K562 (cell line): ENCODE measurements around the gene KIAA2012. TPM values are rescaled to one million over a fixed set of nuclear protein-coding genes. Genes with fewer than 3 reads are reported as not detected.

ENCODE experiments used
- polyA plus RNA-seq, 8 experiments: library from polyadenylated mRNA; depleted of rRNA in 4 of 8; stranded (reverse) in 5 of 8; unstranded in 3 of 8; fragments of >200 nt; fragmentation: Nextera tagmentation in 2 of 8; fragmentation: Illumina TruSeq in 1 of 8; extraction: Ambion mirVana in 2 of 8; extraction: Trizol in 1 of 8; gene quantifications; 2 replicates each; pipeline versions ENCODE4 v1.2.1 to v1.2.3, GENCODE V29; 2011 to 2014; ENCODE audit warnings: inconsistent platforms in 1 of 8, missing spikeins in 1 of 8
- total RNA-seq, 7 experiments: library from RNA; depleted of rRNA in 6 of 7; stranded (reverse); fragments of >200 nt in 6 of 7; fragmentation: Illumina TruSeq in 2 of 7; extraction: Trizol in 2 of 7; gene quantifications; 2 replicates each; pipeline versions ENCODE4 v1.2.1 to v1.2.3, GENCODE V29; 2011 to 2021; ENCODE audit warnings: low replicate concordance in 1 of 7
- TF ChIP-seq, protein P1 (sequence below): sonication (generic); formaldehyde crosslinking; IDR thresholded peaks from 2 replicates; pipeline ENCODE4 v1.9.0; 2022; ENCODE audit warnings: mild to moderate bottlenecking, missing genetic modification reagents
- TF ChIP-seq, protein P2 (sequence below): fragments of 450-650 bp; IDR thresholded peaks from 2 replicates; pipeline ENCODE4 v1.7.0; 2016; ENCODE audit warnings: borderline replicate concordance
- TF ChIP-seq, protein P3 (sequence below), 2 experiments: fragments of 150-350 bp in 1 of 2; IDR thresholded peaks; 2 replicates each; pipeline ENCODE4 v1.6.1; 2012 to 2016; ENCODE audit warnings: low read depth in 2 of 2, low read length in 2 of 2, mild to moderate bottlenecking in 1 of 2, moderate library complexity in 1 of 2

The KIAA2012 gene
- total and polyA plus RNA-seq, 9 of the 15 experiments (the other 6 are each of a cell fraction or from before 2014, with no cell fraction given) = not detected

DNA sequence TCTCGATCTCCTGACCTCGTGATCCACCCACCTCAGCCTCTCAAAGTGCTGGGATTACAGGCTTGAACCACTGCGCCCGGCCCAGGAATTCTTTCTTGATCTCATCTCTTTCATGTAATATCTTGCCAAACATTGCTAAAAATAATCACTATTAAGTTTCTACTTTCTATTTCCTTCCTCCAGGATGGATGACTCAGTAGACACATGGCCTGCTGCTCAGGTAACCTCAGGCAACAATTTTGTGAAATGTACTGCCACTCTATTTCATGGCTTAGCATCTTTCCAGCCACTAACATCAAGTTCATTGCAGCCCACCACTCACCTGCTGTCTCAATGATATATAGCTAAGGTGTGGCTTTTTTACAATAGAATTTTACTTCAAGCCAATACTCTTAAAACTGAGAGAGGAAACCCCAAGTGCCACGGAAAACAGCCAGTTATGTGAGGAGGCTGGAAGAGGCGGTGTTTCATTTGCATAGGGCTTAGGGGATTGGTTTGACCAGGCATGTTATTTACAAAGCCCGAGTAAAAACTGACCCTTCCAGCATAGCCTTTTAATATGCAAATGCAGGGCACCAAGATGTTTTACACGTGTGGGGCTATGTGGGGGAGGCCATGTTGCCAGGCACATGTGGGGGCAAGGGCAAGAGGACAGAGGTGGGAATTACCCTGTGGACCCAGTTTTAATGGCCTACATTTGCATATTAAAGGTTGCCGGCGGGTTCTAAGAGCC is 176.6 kb downstream of the KIAA2012 start (continued):
- TF ChIP-seq, protein P1, sequence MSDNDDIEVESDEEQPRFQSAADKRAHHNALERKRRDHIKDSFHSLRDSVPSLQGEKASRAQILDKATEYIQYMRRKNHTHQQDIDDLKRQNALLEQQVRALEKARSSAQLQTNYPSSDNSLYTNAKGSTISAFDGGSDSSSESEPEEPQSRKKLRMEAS (CRISPR knock-in tag) = no peak
- TF ChIP-seq, protein P2, sequence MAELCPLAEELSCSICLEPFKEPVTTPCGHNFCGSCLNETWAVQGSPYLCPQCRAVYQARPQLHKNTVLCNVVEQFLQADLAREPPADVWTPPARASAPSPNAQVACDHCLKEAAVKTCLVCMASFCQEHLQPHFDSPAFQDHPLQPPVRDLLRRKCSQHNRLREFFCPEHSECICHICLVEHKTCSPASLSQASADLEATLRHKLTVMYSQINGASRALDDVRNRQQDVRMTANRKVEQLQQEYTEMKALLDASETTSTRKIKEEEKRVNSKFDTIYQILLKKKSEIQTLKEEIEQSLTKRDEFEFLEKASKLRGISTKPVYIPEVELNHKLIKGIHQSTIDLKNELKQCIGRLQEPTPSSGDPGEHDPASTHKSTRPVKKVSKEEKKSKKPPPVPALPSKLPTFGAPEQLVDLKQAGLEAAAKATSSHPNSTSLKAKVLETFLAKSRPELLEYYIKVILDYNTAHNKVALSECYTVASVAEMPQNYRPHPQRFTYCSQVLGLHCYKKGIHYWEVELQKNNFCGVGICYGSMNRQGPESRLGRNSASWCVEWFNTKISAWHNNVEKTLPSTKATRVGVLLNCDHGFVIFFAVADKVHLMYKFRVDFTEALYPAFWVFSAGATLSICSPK = no peak
- TF ChIP-seq, protein P3, sequence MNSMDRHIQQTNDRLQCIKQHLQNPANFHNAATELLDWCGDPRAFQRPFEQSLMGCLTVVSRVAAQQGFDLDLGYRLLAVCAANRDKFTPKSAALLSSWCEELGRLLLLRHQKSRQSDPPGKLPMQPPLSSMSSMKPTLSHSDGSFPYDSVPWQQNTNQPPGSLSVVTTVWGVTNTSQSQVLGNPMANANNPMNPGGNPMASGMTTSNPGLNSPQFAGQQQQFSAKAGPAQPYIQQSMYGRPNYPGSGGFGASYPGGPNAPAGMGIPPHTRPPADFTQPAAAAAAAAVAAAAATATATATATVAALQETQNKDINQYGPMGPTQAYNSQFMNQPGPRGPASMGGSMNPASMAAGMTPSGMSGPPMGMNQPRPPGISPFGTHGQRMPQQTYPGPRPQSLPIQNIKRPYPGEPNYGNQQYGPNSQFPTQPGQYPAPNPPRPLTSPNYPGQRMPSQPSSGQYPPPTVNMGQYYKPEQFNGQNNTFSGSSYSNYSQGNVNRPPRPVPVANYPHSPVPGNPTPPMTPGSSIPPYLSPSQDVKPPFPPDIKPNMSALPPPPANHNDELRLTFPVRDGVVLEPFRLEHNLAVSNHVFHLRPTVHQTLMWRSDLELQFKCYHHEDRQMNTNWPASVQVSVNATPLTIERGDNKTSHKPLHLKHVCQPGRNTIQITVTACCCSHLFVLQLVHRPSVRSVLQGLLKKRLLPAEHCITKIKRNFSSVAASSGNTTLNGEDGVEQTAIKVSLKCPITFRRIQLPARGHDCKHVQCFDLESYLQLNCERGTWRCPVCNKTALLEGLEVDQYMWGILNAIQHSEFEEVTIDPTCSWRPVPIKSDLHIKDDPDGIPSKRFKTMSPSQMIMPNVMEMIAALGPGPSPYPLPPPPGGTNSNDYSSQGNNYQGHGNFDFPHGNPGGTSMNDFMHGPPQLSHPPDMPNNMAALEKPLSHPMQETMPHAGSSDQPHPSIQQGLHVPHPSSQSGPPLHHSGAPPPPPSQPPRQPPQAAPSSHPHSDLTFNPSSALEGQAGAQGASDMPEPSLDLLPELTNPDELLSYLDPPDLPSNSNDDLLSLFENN (IDR thresholded peaks at IDR 0.05; ENCODE audit: low read depth in 2 of 2, low read length in 2 of 2) = no peak
